HTERT RPE-1 (cell line): Measurements from ENCODE around the gene RNF186.
"Not testable (repeated sequence)": the region's sequence is repeated elsewhere in the genome, so short reads cannot be mapped to it uniquely, and the experiment has no call there.

Experiments
- in situ Hi-C: fragments of 300-500 bp; cut with MboI; formaldehyde crosslinking; loops from 4 replicates; pipeline ENCODE4 v1.14.3; 2020; ENCODE audit warnings: low sequenced_read_pairs

The RNF186 gene

GRCh38 chr1:19825298-19825697, 10.2 kb upstream of the RNF186 start:
- in situ Hi-C loops = no loop called here

DNA sequence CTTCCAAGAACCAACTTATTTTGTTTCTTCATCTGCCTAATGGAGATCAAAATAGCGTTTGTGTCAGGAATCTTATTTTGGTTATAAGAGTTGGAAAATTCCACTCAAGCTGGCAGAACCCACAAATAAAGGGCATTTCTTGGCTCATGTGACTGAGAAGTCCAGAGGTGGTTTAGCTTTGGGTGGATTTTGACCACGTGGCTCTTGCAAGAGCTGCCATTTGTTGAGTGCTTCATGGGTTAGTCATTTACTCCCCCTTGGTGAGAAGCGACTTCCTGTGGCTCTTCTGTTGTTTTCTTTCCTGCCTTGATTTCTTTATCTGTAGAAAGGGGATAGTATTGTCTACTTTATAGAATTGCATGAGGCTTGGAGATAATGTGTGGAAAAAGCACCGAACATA, 9.5 kb upstream of the RNF186 start:
- in situ Hi-C loops = no loop called here

DNA sequence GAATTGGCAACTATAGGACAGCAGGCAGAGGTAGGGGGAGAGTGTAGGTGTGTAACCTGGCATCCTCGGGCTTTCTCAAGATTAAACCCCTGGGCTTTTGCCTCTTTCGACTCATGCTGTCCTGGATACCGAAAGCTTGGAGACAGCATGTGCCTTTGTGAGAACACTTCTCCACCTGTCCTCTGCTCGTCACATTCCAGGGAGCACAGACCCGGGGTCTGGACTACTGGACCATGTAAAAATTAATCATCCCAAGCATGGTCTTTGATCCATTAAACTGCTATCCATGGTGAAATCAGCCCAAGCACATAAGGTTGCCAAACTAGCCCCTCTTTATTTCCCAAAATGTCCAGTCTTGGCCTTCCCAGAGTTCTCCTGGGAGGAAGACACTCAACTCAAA, 9.0 kb upstream of the RNF186 start:
- in situ Hi-C loops = no loop called here

GRCh38 chr1:19819701-19820100, 4.6 kb upstream of the RNF186 start:
- in situ Hi-C loops = no loop called here

DNA sequence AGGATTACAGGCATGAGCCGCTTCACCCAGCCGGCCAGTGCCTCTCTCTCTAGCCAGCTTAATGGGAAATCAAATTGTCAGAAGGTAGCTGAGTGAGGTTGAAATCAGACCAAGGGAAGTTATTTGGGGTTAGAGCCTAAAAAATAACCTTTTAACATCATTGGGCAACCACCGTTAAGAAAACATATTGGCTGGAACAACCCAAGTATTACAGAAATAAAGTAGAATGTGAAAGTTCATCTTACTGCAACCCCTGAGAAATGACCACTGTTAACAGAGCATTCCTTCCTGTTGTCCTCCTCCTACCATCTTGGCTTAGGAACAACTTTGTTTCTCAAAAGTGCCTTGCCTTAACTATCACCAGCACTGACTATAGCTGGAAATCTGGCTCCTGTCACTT, 3.2 kb upstream of the RNF186 start:
- in situ Hi-C loops = no loop called here

GRCh38 chr1:19817160-19817559, 2.1 kb upstream of the RNF186 start:
- in situ Hi-C loops = no loop called here

- in situ Hi-C loops = not testable (repeated sequence)
These were observed 1.6 kb upstream of the RNF186 start for GRCh38 chr1:19816737-19817086.

- in situ Hi-C loops = no loop called here
These were observed 986 bp upstream of the RNF186 start for GRCh38 chr1:19815801-19816736.

GRCh38 chr1:19814244-19814661, 830 bp downstream of the RNF186 start:
- in situ Hi-C loops = no loop called here

DNA sequence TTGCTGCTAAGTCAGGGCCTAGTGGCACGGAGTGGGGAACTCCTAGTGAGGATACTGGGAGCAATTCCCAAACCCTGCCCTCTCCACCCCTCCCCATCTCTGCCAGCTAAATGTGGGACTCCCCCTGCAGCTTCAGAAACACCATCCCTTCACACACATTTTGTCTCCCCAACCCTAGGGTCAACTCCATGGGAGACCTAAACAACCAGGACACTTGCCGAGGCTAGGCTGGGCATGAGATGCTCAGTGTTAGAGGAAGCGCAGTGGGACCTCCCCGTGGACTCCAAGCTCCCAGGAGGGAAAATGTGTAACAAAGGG, 1.5 kb downstream of the RNF186 start:
- in situ Hi-C loops = no loop called here

- in situ Hi-C loops = no loop called here
These were observed 2.0 kb downstream of the RNF186 start for GRCh38 chr1:19812875-19813642.

GRCh38 chr1:19811206-19811851, 3.8 kb downstream of the RNF186 start:
- in situ Hi-C loops = no loop called here

DNA sequence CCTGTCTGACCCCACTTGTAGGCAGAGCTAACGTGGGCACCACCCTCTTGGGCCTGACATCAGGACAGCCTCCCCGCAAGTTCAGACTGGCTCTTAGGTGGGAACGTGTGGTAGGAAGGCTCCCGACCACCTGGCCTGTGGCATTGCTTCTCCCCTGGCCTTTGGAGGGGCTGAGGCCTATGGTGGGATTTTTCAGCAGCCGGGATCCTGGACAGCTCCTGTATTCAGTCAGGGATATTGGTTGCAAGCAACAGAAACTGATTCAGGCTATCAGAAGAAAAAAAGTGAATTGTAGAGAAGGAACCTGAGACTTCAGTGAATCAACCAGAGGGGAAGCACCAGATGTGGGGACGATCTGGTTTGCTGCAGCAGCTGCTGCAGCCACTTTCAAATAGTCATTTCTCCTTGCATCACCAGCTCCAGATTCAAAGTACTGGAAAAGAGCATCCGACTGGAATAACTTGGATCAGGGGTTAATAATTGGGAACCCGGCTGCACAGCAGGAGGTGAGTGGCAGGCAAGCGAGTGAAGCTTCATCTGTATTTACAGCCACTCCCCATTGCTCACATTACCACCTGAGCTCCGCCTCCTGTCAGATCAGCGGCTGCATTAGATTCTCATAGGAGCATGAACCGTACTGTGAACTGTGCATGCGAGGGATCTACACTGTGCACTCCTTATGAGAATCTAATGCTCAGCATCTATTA, 5.9 kb downstream of the RNF186 start:
- in situ Hi-C loops = no loop called here

- in situ Hi-C loops = no loop called here
These were observed 6.7 kb downstream of the RNF186 start for GRCh38 chr1:19808351-19808750.

DNA sequence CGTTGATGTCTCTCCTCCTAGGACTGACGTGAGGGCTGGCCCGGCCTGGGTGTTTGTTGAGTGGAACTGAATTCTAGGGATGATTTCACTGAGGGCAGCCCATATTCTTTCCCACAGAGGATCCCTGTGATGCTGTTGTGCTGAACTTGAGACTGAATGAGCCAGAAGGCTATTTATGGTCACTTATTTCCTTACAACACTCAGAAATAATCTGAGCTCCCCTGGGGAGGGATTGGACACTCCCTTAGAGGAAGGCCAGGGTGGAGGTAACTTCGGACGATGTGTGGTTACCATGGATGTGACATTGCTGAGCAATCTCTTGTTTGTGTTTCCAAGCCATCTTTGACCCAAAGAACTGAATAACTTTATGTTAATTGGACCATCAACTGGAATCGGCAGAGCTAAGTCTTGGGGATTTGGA, 10.2 kb downstream of the RNF186 start:
- in situ Hi-C loops = no loop called here

DNA sequence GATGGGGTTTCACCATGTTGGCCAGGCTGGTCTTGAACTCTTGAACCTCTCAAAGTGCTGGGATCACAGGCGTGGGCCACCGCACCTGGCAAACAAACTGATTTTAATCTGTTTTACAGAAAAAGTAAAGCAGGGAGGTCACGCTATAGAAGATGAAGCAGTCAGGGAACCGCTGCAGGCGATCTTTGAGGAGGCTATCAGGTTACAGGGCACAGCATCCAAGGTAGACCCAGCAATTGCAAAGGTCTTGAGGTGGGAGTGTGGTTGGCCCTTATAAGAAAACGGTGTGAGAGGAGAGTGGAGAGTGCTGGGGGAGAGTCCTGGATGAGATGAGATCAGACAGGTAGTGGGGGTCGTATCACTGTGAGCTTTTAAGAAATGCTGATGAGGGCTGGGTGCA, 12.8 kb downstream of the RNF186 start:
- in situ Hi-C loops = no loop called here

DNA sequence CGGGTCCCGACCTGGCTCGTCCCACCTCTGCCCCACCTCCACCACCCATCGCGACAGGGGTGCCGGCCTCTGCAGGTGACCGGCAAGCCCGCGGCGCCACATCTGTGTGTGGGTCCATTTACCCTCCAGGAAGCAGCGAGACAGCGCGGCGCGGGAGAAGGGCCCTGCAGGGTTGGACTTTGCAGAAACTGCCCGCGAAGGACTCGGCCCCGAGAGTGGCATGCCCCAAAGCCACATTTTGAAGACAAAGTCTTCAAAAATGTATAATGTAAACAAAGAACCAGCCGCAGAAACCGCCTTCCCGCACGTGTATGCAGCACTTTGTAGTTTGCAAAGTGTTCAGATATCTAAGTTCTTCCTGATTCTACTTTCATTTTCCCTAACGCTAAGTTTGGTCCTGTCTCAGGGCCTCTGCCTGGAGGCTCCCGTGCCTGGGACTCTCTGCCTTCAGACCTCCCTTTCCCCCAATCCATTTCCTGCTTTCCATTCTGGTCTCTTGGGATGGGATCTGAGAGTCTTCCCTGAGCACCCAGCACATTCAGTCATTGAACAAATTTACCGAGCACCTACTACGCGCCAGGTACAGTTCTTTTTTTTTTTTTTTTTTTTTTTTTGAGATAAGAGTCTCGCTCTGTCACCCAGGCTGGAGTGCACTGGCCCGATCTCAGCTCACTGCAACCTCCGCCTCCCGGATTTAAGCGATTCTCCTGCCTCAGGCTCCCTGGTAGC, 14.8 kb downstream of the RNF186 start:
- in situ Hi-C loops = no loop called here

- in situ Hi-C loops = no loop called here
These were observed 15.6 kb downstream of the RNF186 start, which contains the start of gene TMCO4 for GRCh38 chr1:19799230-19800075. TSS of gene TMCO4 (minus strand) at chr1:19799916. CDS start at chr1:19780758, 19,158 bp downstream.

GRCh38 chr1:19798486-19799229, 16.4 kb downstream of the RNF186 start:
- in situ Hi-C loops = no loop called here
